ENCODE results near the gene ZFP92. TPM values are rescaled to one million over a fixed set of nuclear protein-coding genes. Genes with fewer than 3 reads are reported as not detected.

Gene ZFP92
- total RNA-seq, 2 experiments from 2014 or later, result 0.03 TPM; not detected in 1

DNA sequence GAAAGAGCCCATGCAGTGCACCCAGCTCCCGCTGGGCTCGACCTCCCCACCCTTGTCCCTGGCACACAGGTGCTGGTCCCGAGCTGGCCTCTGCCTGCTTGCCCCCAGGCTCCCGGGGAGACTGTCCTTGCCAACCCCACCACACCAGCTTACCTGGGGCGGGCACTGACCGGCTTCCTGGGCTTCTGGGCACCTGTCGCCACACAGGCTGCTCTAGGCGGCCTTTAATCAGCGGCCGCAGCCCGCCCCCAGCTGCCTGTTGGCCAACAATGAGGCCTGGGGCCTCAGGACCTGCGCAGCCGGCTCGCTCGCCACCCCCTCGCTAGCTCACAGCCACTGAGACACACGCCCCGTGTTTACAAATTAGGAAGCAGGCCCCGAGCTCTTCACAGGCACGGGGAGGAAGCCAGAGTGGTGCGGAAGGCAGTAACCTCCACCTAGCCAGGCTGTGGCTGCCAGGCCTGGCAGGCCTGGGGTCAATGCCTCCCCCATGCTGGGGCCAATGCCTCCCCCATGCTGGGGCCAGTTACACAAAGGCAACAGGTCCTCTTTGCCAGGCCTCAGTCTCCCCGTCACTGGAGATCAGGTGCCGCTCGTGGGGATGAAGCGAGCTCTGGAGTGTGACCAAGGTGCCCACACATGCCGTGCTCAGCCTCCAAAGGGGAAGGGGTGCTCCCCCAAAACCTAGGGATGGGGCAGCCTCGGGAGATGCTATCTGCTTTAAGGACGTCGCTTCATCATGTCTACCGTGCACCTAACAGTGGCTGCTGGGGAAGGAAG lies 34.8 kb downstream of the ZFP92 start, which contains the start of gene TREX2:
TREX2 (minus strand) TSS at position 201 of the 780 bp plus-strand sequence. CDS start 626 bp downstream, outside the sequence.
- H3K79me2 ChIP-seq (ENCODE audit: insufficient read depth, low read depth, low read length), result no peaks in the 10 kb centered on the region
- no peak for DNase-seq (ENCODE audit: low spot score)
- H3K36me3 ChIP-seq (ENCODE audit: insufficient read depth, low read length), result peaks cover 7% of the 10 kb centered on the region; the same call in 1 of the 2 replicates
- no peak within 1 kb of the TSS for H3K4me2 ChIP-seq (ENCODE audit: low read length)
- intact Hi-C loops (cut with micrococcal nuclease; ENCODE audit: unreplicated experiment), result no loop called here
- H3K4me3 ChIP-seq (ENCODE audit: low read depth, low read length, poor library complexity, severe bottlenecking), result no peak within 1 kb of the TSS
- no peaks in the 10 kb centered on the region for H3K9me3 ChIP-seq (ENCODE audit: low read length)
- ChIA-PET POLR2A (no interaction called here), CTCF (ENCODE audit: unreplicated experiment) (no interaction called here)
- no TSS peak for BruUV-seq (replicated peaks)
- no peaks in the 10 kb centered on the region for H3K4me1 ChIP-seq (ENCODE audit: insufficient read depth, low read length, poor library complexity, severe bottlenecking)
- no peak for TF ChIP-seq EZH2phosphoT487 (IDR thresholded peaks at IDR 0.05; ENCODE audit: borderline replicate concordance, low read depth, low read length)
- TF ChIP-seq, protein P1, sequence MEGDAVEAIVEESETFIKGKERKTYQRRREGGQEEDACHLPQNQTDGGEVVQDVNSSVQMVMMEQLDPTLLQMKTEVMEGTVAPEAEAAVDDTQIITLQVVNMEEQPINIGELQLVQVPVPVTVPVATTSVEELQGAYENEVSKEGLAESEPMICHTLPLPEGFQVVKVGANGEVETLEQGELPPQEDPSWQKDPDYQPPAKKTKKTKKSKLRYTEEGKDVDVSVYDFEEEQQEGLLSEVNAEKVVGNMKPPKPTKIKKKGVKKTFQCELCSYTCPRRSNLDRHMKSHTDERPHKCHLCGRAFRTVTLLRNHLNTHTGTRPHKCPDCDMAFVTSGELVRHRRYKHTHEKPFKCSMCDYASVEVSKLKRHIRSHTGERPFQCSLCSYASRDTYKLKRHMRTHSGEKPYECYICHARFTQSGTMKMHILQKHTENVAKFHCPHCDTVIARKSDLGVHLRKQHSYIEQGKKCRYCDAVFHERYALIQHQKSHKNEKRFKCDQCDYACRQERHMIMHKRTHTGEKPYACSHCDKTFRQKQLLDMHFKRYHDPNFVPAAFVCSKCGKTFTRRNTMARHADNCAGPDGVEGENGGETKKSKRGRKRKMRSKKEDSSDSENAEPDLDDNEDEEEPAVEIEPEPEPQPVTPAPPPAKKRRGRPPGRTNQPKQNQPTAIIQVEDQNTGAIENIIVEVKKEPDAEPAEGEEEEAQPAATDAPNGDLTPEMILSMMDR (conservative IDR thresholded peaks at IDR 0.05; ENCODE audit: low read length), result no peak
- H3K27ac ChIP-seq (ENCODE audit: low read depth, low read length, poor library complexity, severe bottlenecking), result no peak within 1 kb of the TSS
- H2AFZ ChIP-seq (ENCODE audit: low read length), result no peak within 1 kb of the TSS
- no peaks in the 10 kb centered on the region for H3K9me2 ChIP-seq (ENCODE audit: insufficient read depth, low read length)
- H4K20me1 ChIP-seq (ENCODE audit: insufficient read depth, low read length), result no peaks in the 10 kb centered on the region

DNA sequence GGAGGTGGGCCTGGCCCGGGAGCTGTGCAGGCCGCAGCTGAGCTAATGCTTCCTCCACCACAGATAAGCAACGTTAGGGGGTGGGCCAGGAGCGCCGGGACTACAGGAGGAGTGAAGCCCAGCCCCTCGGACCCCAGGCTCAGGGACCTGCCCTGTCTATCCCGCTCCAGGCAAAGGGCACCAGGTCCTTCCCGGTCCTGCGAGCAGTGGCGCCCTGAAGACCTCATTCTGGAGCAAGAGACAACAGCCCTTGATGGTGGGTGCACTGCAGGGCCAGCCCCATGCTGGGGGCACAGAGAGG lies 35.3 kb downstream of the ZFP92 start:
- peaks cover 10% of the 10 kb centered on the region; the same call in 1 of the 2 replicates for H3K36me3 ChIP-seq (ENCODE audit: insufficient read depth, low read length)
- H3K4me3 ChIP-seq (ENCODE audit: low read depth, low read length, poor library complexity, severe bottlenecking), result no peak overlapping the region
- no peaks in the 10 kb centered on the region for H4K20me1 ChIP-seq (ENCODE audit: insufficient read depth, low read length)
- ChIA-PET CTCF (ENCODE audit: unreplicated experiment) (no interaction called here), POLR2A (no interaction called here)
- H3K27ac ChIP-seq (ENCODE audit: low read depth, low read length, poor library complexity, severe bottlenecking), result no peak overlapping the region
- BruUV-seq (replicated peaks), result no TSS peak
- no peak for DNase-seq (ENCODE audit: low spot score)
- no peaks in the 10 kb centered on the region for H3K9me2 ChIP-seq (ENCODE audit: insufficient read depth, low read length)
- no peaks in the 10 kb centered on the region for H3K79me2 ChIP-seq (ENCODE audit: insufficient read depth, low read depth, low read length)
- no peak overlapping the region for H3K4me2 ChIP-seq (ENCODE audit: low read length)
- H3K4me1 ChIP-seq (ENCODE audit: insufficient read depth, low read length, poor library complexity, severe bottlenecking), result no peaks in the 10 kb centered on the region
- intact Hi-C loops (cut with micrococcal nuclease; ENCODE audit: unreplicated experiment), result no loop called here
- no peak for TF ChIP-seq EZH2phosphoT487 (IDR thresholded peaks at IDR 0.05; ENCODE audit: borderline replicate concordance, low read depth, low read length)
- TF ChIP-seq, protein P1 (conservative IDR thresholded peaks at IDR 0.05; ENCODE audit: low read length), result no peak
- no peaks in the 10 kb centered on the region for H3K9me3 ChIP-seq (ENCODE audit: low read length)
- H2AFZ ChIP-seq (ENCODE audit: low read length), result no peak overlapping the region

DNA sequence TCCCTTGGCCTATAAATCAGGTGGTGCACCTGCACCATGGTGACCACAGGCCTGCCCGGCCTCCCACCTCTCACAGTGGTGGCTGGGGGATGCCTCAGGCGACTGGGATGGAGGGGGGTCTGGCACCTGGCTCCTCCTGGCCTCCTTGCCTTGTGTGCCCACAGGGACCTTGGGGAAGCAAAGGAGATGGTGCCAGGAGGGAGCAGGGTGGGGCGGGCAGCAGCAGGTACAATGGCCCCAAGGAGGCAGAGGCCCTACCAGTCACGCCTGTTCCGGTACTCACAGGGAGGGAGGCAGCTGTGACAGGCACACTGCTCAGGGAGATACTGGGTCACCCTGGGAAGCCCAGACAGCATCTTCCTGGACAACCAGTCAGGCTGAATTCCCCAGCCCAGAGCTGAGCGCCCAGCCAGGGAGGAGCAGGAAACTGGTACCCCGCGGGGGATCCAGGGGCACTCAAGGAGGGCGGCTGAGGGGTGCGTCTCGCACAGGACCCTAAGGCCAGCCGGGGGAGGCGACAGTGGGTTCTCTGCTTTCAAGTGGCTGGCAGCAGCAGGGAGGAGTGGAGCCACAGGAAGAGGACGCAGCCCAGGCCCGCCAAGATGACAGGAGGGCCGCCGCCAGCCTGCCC lies 35.8 kb downstream of the ZFP92 start:
- Histone ChIP-seq H2AFZ (ENCODE audit: low read length) (no peak overlapping the region), H3K9me2 (ENCODE audit: insufficient read depth, low read length) (no peaks in the 10 kb centered on the region), H4K20me1 (ENCODE audit: insufficient read depth, low read length) (no peaks in the 10 kb centered on the region), H3K79me2 (ENCODE audit: insufficient read depth, low read depth, low read length) (no peaks in the 10 kb centered on the region), H3K27ac (ENCODE audit: low read depth, low read length, poor library complexity, severe bottlenecking) (no peak overlapping the region), H3K4me1 (ENCODE audit: insufficient read depth, low read length, poor library complexity, severe bottlenecking) (no peaks in the 10 kb centered on the region), H3K4me2 (ENCODE audit: low read length) (no peak overlapping the region), H3K9me3 (ENCODE audit: low read length) (no peaks in the 10 kb centered on the region), H3K4me3 (ENCODE audit: low read depth, low read length, poor library complexity, severe bottlenecking) (no peak overlapping the region), H3K36me3 (ENCODE audit: insufficient read depth, low read length) (peaks cover 11% of the 10 kb centered on the region; the same call in 1 of the 2 replicates)
- TF ChIP-seq EZH2phosphoT487 (IDR thresholded peaks at IDR 0.05; ENCODE audit: borderline replicate concordance, low read depth, low read length), result no peak
- TF ChIP-seq, protein P1 (conservative IDR thresholded peaks at IDR 0.05; ENCODE audit: low read length), result no peak
- DNase-seq (ENCODE audit: low spot score), result no peak
- CTCF ChIA-PET (ENCODE audit: unreplicated experiment), result no interaction called here
- intact Hi-C loops (cut with micrococcal nuclease; ENCODE audit: unreplicated experiment), result no loop called here
- POLR2A ChIA-PET, result no interaction called here
- no TSS peak for BruUV-seq (replicated peaks)
